ENCODE results near the gene DPH6.

GRCh38 chr15:35545316-35545823 lies 595 bp downstream of the DPH6 start:
- TF ChIP-seq CTCF (IDR thresholded peaks at IDR 0.05) (no peak), EZH2 (IDR thresholded peaks at IDR 0.05) (no peak)
